ENCODE results near the gene UNC5A. TPM values are rescaled to one million over a fixed set of nuclear protein-coding genes. Genes with fewer than 3 reads are reported as not detected.

UNC5A gene
- total and polyA plus RNA-seq, 3 donors from 2014 or later: 1.7 to 2.0 (median 1.8) TPM

DNA sequence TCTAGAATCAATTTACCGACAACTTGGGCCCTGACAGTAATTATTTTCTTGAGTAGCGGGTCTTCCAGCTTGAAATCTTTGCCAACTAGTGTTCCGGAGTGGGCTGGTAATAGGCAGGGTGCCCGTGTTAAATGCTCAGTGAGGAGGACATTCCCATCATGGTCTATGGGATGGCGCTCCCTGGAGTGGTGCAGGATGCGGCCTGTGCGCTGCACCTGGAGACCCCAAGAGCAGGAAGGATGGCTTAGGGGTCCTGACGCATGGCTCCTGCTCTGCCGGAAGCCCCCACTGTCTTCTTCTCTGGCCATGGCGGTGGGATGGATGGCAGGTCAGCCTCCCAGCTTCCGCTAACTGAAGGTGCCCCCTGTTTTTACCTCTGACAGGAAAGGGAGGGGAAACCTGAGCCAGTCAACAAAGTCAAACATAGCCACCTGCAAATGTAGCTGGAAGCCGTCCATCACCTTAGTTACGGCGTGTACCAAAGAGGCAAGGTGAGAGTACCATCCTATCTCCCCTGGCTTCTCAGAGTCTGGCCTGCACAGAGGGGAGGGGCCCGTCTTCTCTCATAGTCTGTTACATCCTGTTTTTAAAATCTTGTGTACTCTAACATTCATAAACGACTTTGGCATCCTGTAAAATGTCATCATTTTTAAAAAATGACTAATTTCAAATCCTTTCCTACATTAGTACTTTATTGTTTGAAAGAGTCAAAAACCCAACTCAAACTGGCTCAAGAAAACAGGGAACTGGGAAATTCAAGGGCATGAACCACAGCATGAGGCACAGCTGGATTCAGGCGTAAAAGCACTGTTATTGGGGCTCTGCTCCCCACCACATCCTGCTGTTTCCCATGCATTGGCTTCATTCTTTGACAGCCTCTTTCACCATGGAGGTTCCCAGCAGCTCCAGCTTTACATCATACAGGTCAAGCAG, 28.5 kb upstream of the UNC5A start:
- intact Hi-C loops (cut with DNase I; ENCODE audit: low total_unique reads): no loop called here
- Histone ChIP-seq H3K36me3 (ENCODE audit: low read depth, missing control alignments) (no peaks in the 10 kb centered on the region), H3K27ac (no peak overlapping the region), H3K4me1 (no peaks in the 10 kb centered on the region), H3K9me3 (no peaks in the 10 kb centered on the region), H3K27me3 (no peaks in the 10 kb centered on the region), H3K4me3 (no peak overlapping the region)
- WGBS, 2 donors: 85 to 88% methylated on average over 17 of the region's 17 CpGs
- no peak for DNase-seq
- TF ChIP-seq, protein P1, sequence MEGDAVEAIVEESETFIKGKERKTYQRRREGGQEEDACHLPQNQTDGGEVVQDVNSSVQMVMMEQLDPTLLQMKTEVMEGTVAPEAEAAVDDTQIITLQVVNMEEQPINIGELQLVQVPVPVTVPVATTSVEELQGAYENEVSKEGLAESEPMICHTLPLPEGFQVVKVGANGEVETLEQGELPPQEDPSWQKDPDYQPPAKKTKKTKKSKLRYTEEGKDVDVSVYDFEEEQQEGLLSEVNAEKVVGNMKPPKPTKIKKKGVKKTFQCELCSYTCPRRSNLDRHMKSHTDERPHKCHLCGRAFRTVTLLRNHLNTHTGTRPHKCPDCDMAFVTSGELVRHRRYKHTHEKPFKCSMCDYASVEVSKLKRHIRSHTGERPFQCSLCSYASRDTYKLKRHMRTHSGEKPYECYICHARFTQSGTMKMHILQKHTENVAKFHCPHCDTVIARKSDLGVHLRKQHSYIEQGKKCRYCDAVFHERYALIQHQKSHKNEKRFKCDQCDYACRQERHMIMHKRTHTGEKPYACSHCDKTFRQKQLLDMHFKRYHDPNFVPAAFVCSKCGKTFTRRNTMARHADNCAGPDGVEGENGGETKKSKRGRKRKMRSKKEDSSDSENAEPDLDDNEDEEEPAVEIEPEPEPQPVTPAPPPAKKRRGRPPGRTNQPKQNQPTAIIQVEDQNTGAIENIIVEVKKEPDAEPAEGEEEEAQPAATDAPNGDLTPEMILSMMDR (IDR thresholded peaks at IDR 0.05): no peak
- TF ChIP-seq POLR2A (IDR thresholded peaks at IDR 0.05): no peak

GRCh38 chr5:176784218-176785165, 25.9 kb upstream of the UNC5A start:
- H3K4me1 ChIP-seq: no peaks in the 10 kb centered on the region
- no peak for DNase-seq
- no peaks in the 10 kb centered on the region for H3K36me3 ChIP-seq (ENCODE audit: low read depth, missing control alignments)
- intact Hi-C loops (cut with DNase I; ENCODE audit: low total_unique reads): no loop called here
- no peak overlapping the region for H3K4me3 ChIP-seq
- WGBS, 2 donors: 44 to 49% methylated on average over 8 to 15 of the region's 15 CpGs
- H3K9me3 ChIP-seq: no peaks in the 10 kb centered on the region
- H3K27ac ChIP-seq: no peak overlapping the region
- TF ChIP-seq POLR2A (IDR thresholded peaks at IDR 0.05): no peak
- TF ChIP-seq, protein P1 (IDR thresholded peaks at IDR 0.05): no peak
- H3K27me3 ChIP-seq: no peaks in the 10 kb centered on the region

DNA sequence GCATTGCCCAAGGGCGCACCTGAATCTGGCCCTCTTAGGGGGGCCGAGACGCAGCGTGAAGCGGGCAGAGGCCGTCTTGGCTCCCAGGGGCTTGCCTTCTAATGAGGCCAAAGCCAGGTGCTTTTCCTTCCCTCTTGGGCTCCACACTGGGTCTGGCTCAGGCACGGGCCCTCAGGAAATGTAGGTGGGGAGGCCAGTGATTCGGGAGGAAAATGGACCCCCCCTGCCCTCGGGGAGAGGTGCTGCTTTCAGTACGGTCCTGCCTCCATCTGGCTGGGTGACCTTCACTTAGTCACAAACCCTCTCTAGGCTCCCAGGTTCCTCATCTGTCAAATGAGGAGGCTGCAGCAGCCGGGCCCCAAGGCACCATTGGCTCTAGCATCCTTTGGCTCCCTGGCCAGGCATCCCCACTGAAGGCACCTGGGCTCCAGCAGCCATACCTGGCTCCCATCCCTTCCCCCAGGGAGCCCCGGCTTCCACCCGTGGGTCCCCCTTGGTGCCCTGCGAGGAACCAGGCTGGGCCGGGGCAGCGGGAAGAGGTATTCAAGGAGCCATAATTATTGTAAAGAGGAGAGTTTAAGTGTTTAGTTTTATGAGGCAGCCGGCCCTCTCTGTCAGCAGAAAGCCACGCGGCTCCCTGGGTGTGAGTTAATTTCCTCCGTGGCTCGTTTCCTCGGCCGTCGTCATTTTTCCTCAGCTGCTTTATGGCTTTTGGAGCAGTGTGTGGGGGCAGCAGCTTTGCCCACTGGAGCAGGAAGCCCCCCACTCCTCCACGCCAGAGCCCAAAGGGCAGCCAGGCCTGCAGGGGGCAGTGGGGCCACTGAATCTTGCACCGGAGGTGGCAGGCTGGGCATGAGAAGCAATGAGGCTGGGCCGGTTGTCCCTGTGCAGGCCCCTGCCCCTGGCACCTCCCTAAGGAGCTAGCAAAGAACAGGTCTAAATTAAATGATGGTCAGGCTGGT, 24.9 kb upstream of the UNC5A start:
- 57 to 64% methylated on average over 19 to 27 of the region's 27 CpGs for WGBS, 2 donors
- intact Hi-C loops (cut with DNase I; ENCODE audit: low total_unique reads): no loop called here
- Histone ChIP-seq H3K27me3 (no peaks in the 10 kb centered on the region), H3K4me1 (no peaks in the 10 kb centered on the region), H3K4me3 (no peak overlapping the region), H3K27ac (no peak overlapping the region), H3K36me3 (ENCODE audit: low read depth, missing control alignments) (no peaks in the 10 kb centered on the region), H3K9me3 (no peaks in the 10 kb centered on the region)
- DNase-seq: no peak
- TF ChIP-seq, protein P1 (IDR thresholded peaks at IDR 0.05): no peak
- no peak for TF ChIP-seq POLR2A (IDR thresholded peaks at IDR 0.05)

DNA sequence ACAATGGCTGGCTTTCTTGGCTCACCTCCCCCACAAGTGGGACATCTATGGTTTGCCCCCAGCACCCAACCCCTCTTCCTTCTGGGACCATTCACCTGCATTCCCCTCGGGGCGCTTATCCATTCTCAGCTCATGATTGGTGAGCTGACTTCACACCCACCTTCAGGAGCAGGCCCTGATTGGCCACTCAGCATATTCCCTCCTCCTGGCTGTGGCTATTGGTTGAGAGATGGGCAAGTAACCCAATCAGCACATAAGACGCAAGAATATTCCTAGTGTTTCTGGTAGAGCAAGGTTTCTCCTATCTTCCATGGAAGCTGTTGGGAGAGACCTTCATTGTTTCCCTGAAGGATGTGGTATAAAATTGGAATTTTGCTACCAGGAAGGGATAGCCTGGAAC, 22.7 kb upstream of the UNC5A start:
- no peak overlapping the region for H3K4me3 ChIP-seq
- DNase-seq: peak; percentile 57
- no peaks in the 10 kb centered on the region for H3K27me3 ChIP-seq
- intact Hi-C loops (cut with DNase I; ENCODE audit: low total_unique reads): no loop called here
- no peaks in the 10 kb centered on the region for H3K9me3 ChIP-seq
- TF ChIP-seq POLR2A (IDR thresholded peaks at IDR 0.05): no peak
- TF ChIP-seq, protein P1 (IDR thresholded peaks at IDR 0.05): no peak
- WGBS, 2 donors: 71 to 79% methylated on average over 3 of the region's 3 CpGs
- no peaks in the 10 kb centered on the region for H3K4me1 ChIP-seq
- H3K27ac ChIP-seq: no peak overlapping the region
- no peaks in the 10 kb centered on the region for H3K36me3 ChIP-seq (ENCODE audit: low read depth, missing control alignments)

Data from testis (tissue), 3 donors.